ENCODE results near the gene ABCC12. TPM values are rescaled to one million over a fixed set of nuclear protein-coding genes. Genes with fewer than 3 reads are reported as not detected.
"Not testable (repeated sequence)": the region's sequence is repeated elsewhere in the genome, so short reads cannot be mapped to it uniquely, and the experiment has no call there.

Gene ABCC12
- total RNA-seq, 3 donors from 2014 or later: not detected

DNA sequence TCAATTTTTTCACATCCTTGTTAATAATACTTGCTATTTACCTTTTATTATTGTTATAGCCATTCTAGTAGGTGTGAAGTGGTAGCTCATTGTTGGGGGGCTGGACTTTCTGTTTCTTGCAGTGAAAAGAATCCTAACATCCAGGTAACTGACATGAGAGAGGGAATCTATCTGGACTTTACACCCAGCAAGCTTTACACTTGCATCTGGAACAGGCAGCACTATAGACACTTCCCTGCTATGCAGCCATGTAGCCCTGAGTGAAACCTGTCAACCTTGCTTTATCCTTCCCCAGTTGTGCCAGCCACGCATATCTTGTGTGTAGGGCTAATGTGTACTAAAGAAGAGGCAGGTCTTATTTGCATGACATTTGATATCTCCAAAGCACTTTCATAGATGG is 16.9 kb upstream of the ABCC12 start:
- TF ChIP-seq, protein P1, sequence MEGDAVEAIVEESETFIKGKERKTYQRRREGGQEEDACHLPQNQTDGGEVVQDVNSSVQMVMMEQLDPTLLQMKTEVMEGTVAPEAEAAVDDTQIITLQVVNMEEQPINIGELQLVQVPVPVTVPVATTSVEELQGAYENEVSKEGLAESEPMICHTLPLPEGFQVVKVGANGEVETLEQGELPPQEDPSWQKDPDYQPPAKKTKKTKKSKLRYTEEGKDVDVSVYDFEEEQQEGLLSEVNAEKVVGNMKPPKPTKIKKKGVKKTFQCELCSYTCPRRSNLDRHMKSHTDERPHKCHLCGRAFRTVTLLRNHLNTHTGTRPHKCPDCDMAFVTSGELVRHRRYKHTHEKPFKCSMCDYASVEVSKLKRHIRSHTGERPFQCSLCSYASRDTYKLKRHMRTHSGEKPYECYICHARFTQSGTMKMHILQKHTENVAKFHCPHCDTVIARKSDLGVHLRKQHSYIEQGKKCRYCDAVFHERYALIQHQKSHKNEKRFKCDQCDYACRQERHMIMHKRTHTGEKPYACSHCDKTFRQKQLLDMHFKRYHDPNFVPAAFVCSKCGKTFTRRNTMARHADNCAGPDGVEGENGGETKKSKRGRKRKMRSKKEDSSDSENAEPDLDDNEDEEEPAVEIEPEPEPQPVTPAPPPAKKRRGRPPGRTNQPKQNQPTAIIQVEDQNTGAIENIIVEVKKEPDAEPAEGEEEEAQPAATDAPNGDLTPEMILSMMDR (IDR thresholded peaks at IDR 0.05): no peak
- intact Hi-C loops (cut with DNase I, micrococcal nuclease): no loop called here
- no peaks in the 10 kb centered on the region for H3K36me3 ChIP-seq (ENCODE audit: low read depth)

DNA sequence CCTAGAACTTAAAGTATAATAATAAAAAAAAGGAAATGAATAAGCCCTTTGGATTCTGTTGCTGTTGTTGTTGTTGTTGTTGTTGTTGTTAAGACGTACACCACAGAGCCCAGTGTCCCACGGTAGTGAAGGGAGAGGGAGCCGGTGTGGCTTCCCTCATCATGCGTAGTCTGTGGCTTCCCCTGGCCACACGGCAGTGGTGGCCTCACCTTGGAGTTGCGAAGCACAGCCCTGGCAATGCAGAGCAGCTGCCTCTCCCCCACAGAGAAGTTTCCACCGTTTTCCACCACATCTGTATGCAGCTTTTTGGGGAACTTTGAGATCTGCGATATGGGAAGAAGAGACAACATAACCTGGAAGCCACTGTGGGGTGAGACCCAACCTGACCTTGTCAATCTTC is 14.1 kb upstream of the ABCC12 start:
- no peak overlapping the region for H3K4me3 ChIP-seq
- intact Hi-C loops (cut with DNase I, micrococcal nuclease): no loop called here
- H3K9me3 ChIP-seq: no peaks in the 10 kb centered on the region
- DNase-seq (no peak), ATAC-seq (no peak)
- no peaks in the 10 kb centered on the region for H3K4me1 ChIP-seq (ENCODE audit: low read depth)
- TF ChIP-seq, protein P1 (IDR thresholded peaks at IDR 0.05): no peak
- no peaks in the 10 kb centered on the region for H3K36me3 ChIP-seq (ENCODE audit: low read depth)

More for the DNA sequence above, 16.9 kb upstream of the ABCC12 start:
- Histone ChIP-seq H3K9me3 (no peaks in the 10 kb centered on the region), H3K4me3 (no peak overlapping the region), H3K4me1 (ENCODE audit: low read depth) (no peaks in the 10 kb centered on the region)
- DNase-seq (no peak), ATAC-seq (no peak)

DNA sequence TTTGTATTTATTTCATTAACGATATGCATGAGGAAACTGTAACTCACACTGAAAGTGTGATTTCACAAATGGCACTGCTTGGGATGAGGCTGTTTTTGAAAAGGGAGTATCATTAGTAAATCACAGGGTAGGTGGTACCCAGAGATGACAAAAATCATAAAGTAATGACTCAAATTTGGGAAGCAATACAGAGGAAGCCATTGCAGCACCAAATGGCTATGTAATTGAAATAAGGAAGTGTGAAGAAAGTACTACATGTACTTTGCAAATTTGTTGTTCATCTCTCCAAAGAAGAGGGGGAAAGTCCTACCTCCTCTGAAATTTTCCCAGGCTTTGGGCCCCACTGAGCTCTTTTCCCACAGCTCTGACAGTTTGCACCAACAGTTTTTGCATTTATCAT is 12.3 kb upstream of the ABCC12 start:
- Histone ChIP-seq H3K4me3 (no peak overlapping the region), H3K4me1 (ENCODE audit: low read depth) (no peaks in the 10 kb centered on the region), H3K36me3 (ENCODE audit: low read depth) (no peaks in the 10 kb centered on the region), H3K9me3 (no peaks in the 10 kb centered on the region)
- intact Hi-C loops (cut with DNase I, micrococcal nuclease): no loop called here
- DNase-seq (no peak), ATAC-seq (no peak)
- TF ChIP-seq, protein P1 (IDR thresholded peaks at IDR 0.05): no peak

DNA sequence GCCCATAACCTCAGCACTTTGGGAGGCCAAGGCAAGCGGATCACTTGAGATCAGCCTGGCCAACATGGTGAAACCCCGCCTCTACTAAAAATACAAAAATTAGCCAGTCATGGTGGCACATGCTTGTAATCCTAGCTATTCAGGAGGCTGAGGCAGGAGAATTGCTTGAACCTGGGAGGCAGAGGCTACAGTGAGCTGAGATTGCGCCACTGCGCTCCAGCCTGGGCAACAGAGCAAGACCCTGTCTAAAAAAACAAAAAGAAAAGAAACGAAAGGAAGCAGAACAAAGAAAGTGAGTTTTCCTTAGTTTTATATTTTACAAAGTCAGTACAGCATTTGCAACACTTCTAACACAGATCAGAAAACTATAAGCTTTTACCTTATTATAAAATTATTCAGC is 10.8 kb upstream of the ABCC12 start:
- intact Hi-C loops (cut with DNase I, micrococcal nuclease): not testable (repeated sequence)

DNA sequence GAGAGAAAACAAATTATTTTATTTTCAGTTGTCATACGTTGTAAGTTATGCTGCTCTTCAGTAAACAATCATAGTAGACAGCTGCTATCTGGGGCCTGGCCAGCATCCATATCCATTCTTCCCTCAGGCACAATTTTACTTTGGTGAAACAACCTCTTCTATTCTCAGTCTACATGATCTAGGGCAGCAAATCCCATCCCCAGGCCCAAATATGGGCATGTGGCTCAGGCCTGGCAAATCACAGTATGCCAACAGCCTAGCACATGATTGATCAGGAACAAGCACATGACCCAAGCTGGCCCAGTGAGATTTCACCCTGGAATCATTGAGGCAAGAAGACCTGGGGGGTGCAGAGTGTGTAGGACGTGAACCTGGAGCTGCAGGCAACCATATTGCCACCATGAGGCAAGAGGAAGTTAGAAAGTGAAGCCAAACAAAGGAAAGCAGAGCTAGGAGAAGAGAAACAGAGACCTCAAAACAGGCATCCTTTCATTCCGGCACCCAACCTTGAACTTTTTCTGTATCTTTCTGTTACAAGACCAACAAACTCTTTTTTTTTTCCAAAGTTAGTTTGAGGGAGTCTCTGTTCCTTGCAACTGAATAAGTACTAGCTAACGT is 10.3 kb upstream of the ABCC12 start:
- intact Hi-C loops (cut with DNase I, micrococcal nuclease): no loop called here
- no peak for ATAC-seq

More for the DNA sequence above, 10.8 kb upstream of the ABCC12 start:
- H3K4me1 ChIP-seq (ENCODE audit: low read depth); H3K36me3 ChIP-seq (ENCODE audit: low read depth); H3K4me3 ChIP-seq; ATAC-seq; H3K9me3 ChIP-seq; DNase-seq: not testable (repeated sequence)

DNA sequence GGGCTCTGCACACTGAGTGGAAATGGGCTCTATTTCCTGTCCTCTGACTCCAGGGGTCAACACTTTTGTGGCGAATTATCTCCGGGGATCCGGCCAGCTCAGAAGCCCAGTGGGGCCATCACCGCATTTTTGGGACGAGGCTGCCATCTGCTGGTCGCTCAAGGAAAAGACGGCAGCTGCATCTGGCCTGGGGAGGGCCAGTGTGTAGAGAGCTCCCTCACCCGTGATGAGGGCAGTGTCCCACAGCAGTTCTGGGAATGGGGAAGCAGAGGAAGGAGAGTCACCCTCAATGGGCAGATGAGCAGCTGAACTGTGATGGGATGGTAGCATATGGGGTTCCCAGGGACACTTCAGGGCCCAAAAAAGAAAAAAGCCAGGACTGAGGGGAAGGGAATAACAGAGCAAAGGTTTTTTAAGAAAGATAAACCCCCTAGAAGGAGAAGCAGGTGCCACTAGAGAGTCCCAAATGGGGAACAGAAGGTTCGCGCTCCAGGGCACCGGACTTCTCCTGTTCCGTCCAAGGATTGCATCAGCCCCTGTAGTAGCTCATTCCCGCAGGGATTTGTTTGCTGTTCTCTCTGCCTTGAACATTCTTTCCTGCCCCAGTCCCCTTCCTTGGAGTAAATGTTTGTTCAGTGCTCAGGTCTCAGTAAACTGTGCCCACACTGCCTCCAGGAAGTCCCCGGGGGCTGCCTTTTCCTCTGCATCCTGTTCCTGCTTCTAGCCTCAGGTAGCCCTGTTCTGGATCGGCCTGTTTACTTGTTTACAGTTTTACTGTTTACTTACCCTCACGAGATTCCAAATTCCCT is 9.3 kb upstream of the ABCC12 start:
- Histone ChIP-seq H3K9me3 (no peaks in the 10 kb centered on the region), H3K36me3 (ENCODE audit: low read depth) (no peaks in the 10 kb centered on the region), H3K4me1 (ENCODE audit: low read depth) (no peaks in the 10 kb centered on the region), H3K4me3 (no peak overlapping the region)
- intact Hi-C loops (cut with DNase I, micrococcal nuclease): no loop called here
- peak; percentile 95 for ATAC-seq
- TF ChIP-seq, protein P1 (IDR thresholded peaks at IDR 0.05): peak; percentile 60
- peak; percentile 68 to 82 (median 72) for DNase-seq

More for the DNA sequence above, 10.3 kb upstream of the ABCC12 start:
- TF ChIP-seq, protein P1 (IDR thresholded peaks at IDR 0.05): no peak
- H3K9me3 ChIP-seq: no peaks in the 10 kb centered on the region
- H3K36me3 ChIP-seq (ENCODE audit: low read depth): no peaks in the 10 kb centered on the region
- H3K4me3 ChIP-seq: no peak overlapping the region
- DNase-seq: no peak
- no peaks in the 10 kb centered on the region for H3K4me1 ChIP-seq (ENCODE audit: low read depth)
